ENCODE results near the gene TMEM131L. TPM values are rescaled to one million over a fixed set of nuclear protein-coding genes. Genes with fewer than 3 reads are reported as not detected.

Gene TMEM131L
- total and polyA plus RNA-seq, 4 experiments from 2014 or later = 20.8 to 65.6 (median 53.2) TPM

GRCh38 chr4:153529646-153530045 lies 63.5 kb downstream of the TMEM131L start:
- Histone ChIP-seq H3K4me3 (ENCODE audit: low read length in 2 of 2) (no peak overlapping the region), H3K27me3 (ENCODE audit: insufficient read depth, low read length) (no peaks in the 10 kb centered on the region), H3K27ac (ENCODE audit: low read depth, low read length) (peak overlapping the region; percentile 54), H3K9me3 (ENCODE audit: control insufficient read depth in 1 of 2, low read length in 2 of 2) (no peaks in the 10 kb centered on the region), H3K4me1 (ENCODE audit: insufficient read depth, low read length) (peaks cover 95% of the 10 kb centered on the region), H3K36me3 (ENCODE audit: insufficient read depth, low read length) (no peaks in the 10 kb centered on the region)
- H3K27ac Mint-ChIP-seq = peak overlapping the region; percentile 87 to 94 (median 88)
- no peak for DNase-seq
- no peaks in the 10 kb centered on the region for H3K27me3 Mint-ChIP-seq
- POLR2A ChIA-PET (ENCODE audit: partially characterized antibody) = interaction anchor here (1.9 to 7.3 kb wide), 5 partner anchors 8 to 63 kb away, joined by 3 to 43 read pairs (median 17); partner anchors contain the start of gene TMEM131L
- H3K9me3 Mint-ChIP-seq = no peaks in the 10 kb centered on the region
- H3K4me1 Mint-ChIP-seq = peaks cover 68 to 93% (median 84%) of the 10 kb centered on the region in 4 donors
- peak overlapping the region; percentile 45 to 87 (median 80) for H3K4me3 Mint-ChIP-seq
- CTCF ChIA-PET (ENCODE audit: partially characterized antibody) = interaction anchor here (1.2 to 7.3 kb wide), 4 partner anchors 15 to 62 kb away, joined by 3 to 46 read pairs (median 8); partner anchors contain the start of gene TMEM131L
- H3K36me3 Mint-ChIP-seq = peaks cover 10 to 12% of the 10 kb centered on the region in 2 donors
- intact Hi-C loops (cut with micrococcal nuclease) = loop anchor here (1.0 kb wide), 2 partner anchors 7 to 61 kb away; no protein-coding TSS in a partner anchor

- intact Hi-C loops (cut with micrococcal nuclease) = loop anchor here (1.0 kb wide), 2 partner anchors 8 to 62 kb away; no protein-coding TSS in a partner anchor
- H3K36me3 ChIP-seq (ENCODE audit: insufficient read depth, low read length) = no peaks in the 10 kb centered on the region
- DNase-seq = peak in 1 of 5 donors; percentile 72
- Mint-ChIP-seq H3K4me1 (peaks cover 71 to 94% (median 86%) of the 10 kb centered on the region in 4 donors), H3K27me3 (no peaks in the 10 kb centered on the region), H3K27ac (peak overlapping the region; percentile 81 to 94 (median 88)), H3K4me3 (peak overlapping the region; percentile 45 to 87 (median 80)), H3K9me3 (no peaks in the 10 kb centered on the region), H3K36me3 (peaks cover 10 to 16% of the 10 kb centered on the region in 2 donors)
- peak overlapping the region; percentile 54 for H3K27ac ChIP-seq (ENCODE audit: low read depth, low read length)
- POLR2A ChIA-PET (ENCODE audit: partially characterized antibody) = interaction anchor here (0.9 to 7.3 kb wide), 9 partner anchors 9 to 97 kb away, joined by 3 to 43 read pairs (median 6); partner anchors contain the start of gene TMEM131L
- CTCF ChIA-PET (ENCODE audit: partially characterized antibody) = interaction anchor here (1.0 to 7.3 kb wide), 9 partner anchors 8 to 97 kb away, joined by 3 to 46 read pairs (median 10); partner anchors contain the start of gene TMEM131L
- peak overlapping the region in 1 of 2 donors; percentile 33 for H3K4me3 ChIP-seq (ENCODE audit: low read length in 2 of 2)
- no peaks in the 10 kb centered on the region for H3K27me3 ChIP-seq (ENCODE audit: insufficient read depth, low read length)
- H3K4me1 ChIP-seq (ENCODE audit: insufficient read depth, low read length) = peaks cover 95% of the 10 kb centered on the region
- no peaks in the 10 kb centered on the region for H3K9me3 ChIP-seq (ENCODE audit: control insufficient read depth in 1 of 2, low read length in 2 of 2)
Observed at GRCh38 chr4:153530284-153530999, 64.3 kb downstream of the TMEM131L start.

- intact Hi-C loops (cut with micrococcal nuclease) = loop anchor here (1.0 kb wide), 2 partner anchors 9 to 63 kb away; no protein-coding TSS in a partner anchor
- no peaks in the 10 kb centered on the region for H3K9me3 Mint-ChIP-seq
Observed at GRCh38 chr4:153531000-153531358, 64.8 kb downstream of the TMEM131L start.

GRCh38 chr4:153531976-153532626 lies 65.9 kb downstream of the TMEM131L start:
- Histone ChIP-seq H3K27ac (ENCODE audit: low read depth, low read length) (peak overlapping the region; percentile 29), H3K9me3 (ENCODE audit: control insufficient read depth in 1 of 2, low read length in 2 of 2) (no peaks in the 10 kb centered on the region), H3K27me3 (ENCODE audit: insufficient read depth, low read length) (no peaks in the 10 kb centered on the region), H3K4me1 (ENCODE audit: insufficient read depth, low read length) (peaks cover 97% of the 10 kb centered on the region), H3K36me3 (ENCODE audit: insufficient read depth, low read length) (no peaks in the 10 kb centered on the region), H3K4me3 (ENCODE audit: low read length in 2 of 2) (no peak overlapping the region)
- DNase-seq = no peak
- CTCF ChIA-PET (ENCODE audit: partially characterized antibody) = interaction anchor here (0.7 to 7.3 kb wide), 7 partner anchors 12 to 99 kb away, joined by 3 to 46 read pairs (median 10); no protein-coding TSS in a partner anchor
- Mint-ChIP-seq H3K27ac (peak overlapping the region; percentile 31 to 90 (median 73)), H3K4me3 (peak overlapping the region in 4 of 8 donors; percentile 17 to 75 (median 36)), H3K4me1 (peaks cover 76 to 98% (median 89%) of the 10 kb centered on the region in 4 donors), H3K27me3 (no peaks in the 10 kb centered on the region), H3K36me3 (peaks cover 16 to 19% of the 10 kb centered on the region in 2 donors), H3K9me3 (no peaks in the 10 kb centered on the region)
- intact Hi-C loops (cut with micrococcal nuclease) = no loop called here
- POLR2A ChIA-PET (ENCODE audit: partially characterized antibody) = interaction anchor here (0.9 to 7.3 kb wide), 8 partner anchors 9 to 99 kb away, joined by 3 to 43 read pairs (median 6); partner anchors contain the start of gene TMEM131L

More at GRCh38 chr4:153531000-153531358, 64.8 kb downstream of the TMEM131L start:
- ChIA-PET POLR2A (ENCODE audit: partially characterized antibody) (interaction anchor here (0.9 to 7.3 kb wide), 8 partner anchors 9 to 98 kb away, joined by 3 to 43 read pairs (median 8); partner anchors contain the start of gene TMEM131L), CTCF (ENCODE audit: partially characterized antibody) (interaction anchor here (0.9 to 7.3 kb wide), 10 partner anchors 9 to 98 kb away, joined by 3 to 46 read pairs (median 8); partner anchors contain the start of gene TMEM131L)
- Mint-ChIP-seq H3K36me3 (peaks cover 12 to 16% of the 10 kb centered on the region in 2 donors), H3K27me3 (no peaks in the 10 kb centered on the region), H3K4me1 (peaks cover 74 to 98% (median 89%) of the 10 kb centered on the region in 4 donors), H3K27ac (peak overlapping the region; percentile 81 to 94 (median 88)), H3K4me3 (peak overlapping the region in 7 of 8 donors; percentile 45 to 87 (median 81))
- H3K4me3 ChIP-seq (ENCODE audit: low read length in 2 of 2) = peak overlapping the region in 1 of 2 donors; percentile 33
- H3K27ac ChIP-seq (ENCODE audit: low read depth, low read length) = peak overlapping the region; percentile 54
- H3K9me3 ChIP-seq (ENCODE audit: control insufficient read depth in 1 of 2, low read length in 2 of 2) = no peaks in the 10 kb centered on the region
- H3K4me1 ChIP-seq (ENCODE audit: insufficient read depth, low read length) = peaks cover 95% of the 10 kb centered on the region
- no peaks in the 10 kb centered on the region for H3K27me3 ChIP-seq (ENCODE audit: insufficient read depth, low read length)
- H3K36me3 ChIP-seq (ENCODE audit: insufficient read depth, low read length) = no peaks in the 10 kb centered on the region
- DNase-seq = no peak

GRCh38 chr4:153532636-153533035 lies 66.5 kb downstream of the TMEM131L start:
- CTCF ChIA-PET (ENCODE audit: partially characterized antibody) = interaction anchor here (1.1 to 7.3 kb wide), 5 partner anchors 12 to 100 kb away, joined by 3 to 46 read pairs (median 11); no protein-coding TSS in a partner anchor
- H3K9me3 Mint-ChIP-seq = no peaks in the 10 kb centered on the region
- peaks cover 15 to 20% of the 10 kb centered on the region in 2 donors for H3K36me3 Mint-ChIP-seq
- intact Hi-C loops (cut with micrococcal nuclease) = no loop called here
- no peaks in the 10 kb centered on the region for H3K27me3 Mint-ChIP-seq
- H3K4me3 Mint-ChIP-seq = no peak overlapping the region
- no peak for DNase-seq
- Histone ChIP-seq H3K27me3 (ENCODE audit: insufficient read depth, low read length) (no peaks in the 10 kb centered on the region), H3K9me3 (ENCODE audit: control insufficient read depth in 1 of 2, low read length in 2 of 2) (no peaks in the 10 kb centered on the region), H3K4me1 (ENCODE audit: insufficient read depth, low read length) (peaks cover 97% of the 10 kb centered on the region), H3K27ac (ENCODE audit: low read depth, low read length) (no peak overlapping the region), H3K36me3 (ENCODE audit: insufficient read depth, low read length) (no peaks in the 10 kb centered on the region), H3K4me3 (ENCODE audit: low read length in 2 of 2) (no peak overlapping the region)
- peaks cover 72 to 98% (median 88%) of the 10 kb centered on the region in 4 donors for H3K4me1 Mint-ChIP-seq
- POLR2A ChIA-PET (ENCODE audit: partially characterized antibody) = interaction anchor here (1.0 to 7.3 kb wide), 6 partner anchors 9 to 99 kb away, joined by 3 to 43 read pairs (median 10); partner anchors contain the start of gene TMEM131L
- H3K27ac Mint-ChIP-seq = peak overlapping the region in 4 of 7 donors; percentile 25 to 90 (median 58)

- no peaks in the 10 kb centered on the region for H3K9me3 ChIP-seq (ENCODE audit: control insufficient read depth in 1 of 2, low read length in 2 of 2)
- H3K4me3 Mint-ChIP-seq = peak overlapping the region in 1 of 8 donors; percentile 50
- no peaks in the 10 kb centered on the region for H3K27me3 Mint-ChIP-seq
- peaks cover 97% of the 10 kb centered on the region for H3K4me1 ChIP-seq (ENCODE audit: insufficient read depth, low read length)
- peaks cover 12 to 20% of the 10 kb centered on the region in 2 donors for H3K36me3 Mint-ChIP-seq
- no peaks in the 10 kb centered on the region for H3K36me3 ChIP-seq (ENCODE audit: insufficient read depth, low read length)
- intact Hi-C loops (cut with micrococcal nuclease) = no loop called here
- peaks cover 71 to 98% (median 87%) of the 10 kb centered on the region in 4 donors for H3K4me1 Mint-ChIP-seq
- no peak overlapping the region for H3K4me3 ChIP-seq (ENCODE audit: low read length in 2 of 2)
- DNase-seq = no peak
- H3K27ac Mint-ChIP-seq = peak overlapping the region; percentile 57 to 93 (median 84)
- H3K9me3 Mint-ChIP-seq = no peaks in the 10 kb centered on the region
- CTCF ChIA-PET (ENCODE audit: partially characterized antibody) = interaction anchor here (1.0 to 7.3 kb wide), 4 partner anchors 11 to 187 kb away, joined by 3 to 46 read pairs (median 18); partner anchors contain the start of gene TMEM131L
- no peaks in the 10 kb centered on the region for H3K27me3 ChIP-seq (ENCODE audit: insufficient read depth, low read length)
- POLR2A ChIA-PET (ENCODE audit: partially characterized antibody) = interaction anchor here (1.2 to 7.3 kb wide), 5 partner anchors 12 to 100 kb away, joined by 3 to 36 read pairs (median 17); partner anchors contain the start of gene TMEM131L
- no peak overlapping the region for H3K27ac ChIP-seq (ENCODE audit: low read depth, low read length)
Observed at GRCh38 chr4:153533387-153533786, 67.2 kb downstream of the TMEM131L start.

Measured in CD4-positive, alpha-beta memory T cell (primary cell).